Trophoblast cell (in vitro differentiated cells and primary cell): ENCODE data around the gene HSP90AB1.
A peak's percentile ranks its signal among the peaks of the same experiment; 100 is the strongest.

Experiments used
- DNase-seq, 2 donors: peaks; one replicate each; pipeline ENCODE4 v3.0.0-alpha.2; 2016
- H2AFZ ChIP-seq: 2 replicates; pipeline ENCODE4 v1.6.1; 2013; ENCODE audit warnings: low read length, moderate library complexity, mild to moderate bottlenecking; ENCODE audit not compliant: insufficient read depth, poor library complexity
- H2AK5ac ChIP-seq: 2 replicates; pipeline ENCODE4 v1.6.1; 2013; ENCODE audit warnings: mild to moderate bottlenecking, low read length
- H2BK120ac ChIP-seq: 2 replicates; pipeline ENCODE4 v1.6.1; 2013; ENCODE audit warnings: low read length, mild to moderate bottlenecking, moderate library complexity; ENCODE audit not compliant: insufficient read depth, poor library complexity
- H2BK12ac ChIP-seq: 2 replicates; pipeline ENCODE4 v1.6.1; 2013; ENCODE audit warnings: mild to moderate bottlenecking, low read length, moderate library complexity
- H2BK5ac ChIP-seq: 2 replicates; pipeline ENCODE4 v1.6.1; 2013; ENCODE audit warnings: low read length, low read depth, moderate library complexity, mild to moderate bottlenecking; ENCODE audit not compliant: poor library complexity
- H3K14ac ChIP-seq: 2 replicates; pipeline ENCODE4 v1.6.1; 2013; ENCODE audit warnings: mild to moderate bottlenecking, low read length
- H3K18ac ChIP-seq: 2 replicates; pipeline ENCODE4 v1.6.1; 2013; ENCODE audit warnings: mild to moderate bottlenecking, low read length
- H3K23ac ChIP-seq: 2 replicates; pipeline ENCODE4 v1.6.1; 2013; ENCODE audit warnings: low read length
- H3K27ac ChIP-seq: 2 replicates; pipeline ENCODE4 v1.5.1; 2013; ENCODE audit warnings: low read depth, mild to moderate bottlenecking, inconsistent platforms, low read length, moderate library complexity
- H3K27me3 ChIP-seq: 2 replicates; pipeline ENCODE4 v1.6.1; 2013; ENCODE audit warnings: inconsistent platforms, mild to moderate bottlenecking, low read length, moderate library complexity; ENCODE audit not compliant: insufficient read depth
- H3K36me3 ChIP-seq, 2 experiments: 1 replicate in 1 of 2; 2 replicates in 1 of 2; pipeline ENCODE4 v1.6.1; 2013; ENCODE audit warnings: low read length in 2 of 2, mild to moderate bottlenecking in 2 of 2, moderate library complexity in 1 of 2; ENCODE audit not compliant: insufficient read depth in 2 of 2, control insufficient read depth in 1 of 2
- H3K4ac ChIP-seq: 2 replicates; pipeline ENCODE4 v1.6.1; 2013; ENCODE audit warnings: low read depth, mild to moderate bottlenecking, low read length, moderate library complexity
- H3K4me1 ChIP-seq, 2 experiments: 1 replicate in 1 of 2; 2 replicates in 1 of 2; pipeline ENCODE4 v1.6.1; 2013; ENCODE audit warnings: low read length in 2 of 2, mild to moderate bottlenecking in 2 of 2, moderate library complexity in 1 of 2; ENCODE audit not compliant: insufficient read depth in 2 of 2, control insufficient read depth in 1 of 2
- H3K4me2 ChIP-seq: 2 replicates; pipeline ENCODE4 v1.6.1; 2013; ENCODE audit warnings: inconsistent platforms, mild to moderate bottlenecking, low read length, moderate library complexity
- H3K4me3 ChIP-seq: 2 replicates; pipeline ENCODE4 v1.5.1; 2013; ENCODE audit warnings: mild to moderate bottlenecking, low read depth, low read length, inconsistent platforms
- H3K79me1 ChIP-seq: one replicate; pipeline ENCODE4 v1.6.1; 2013; ENCODE audit warnings: low read length
- H3K79me2 ChIP-seq: 2 replicates; pipeline ENCODE4 v1.6.1; 2013; ENCODE audit warnings: low read length, mild to moderate bottlenecking; ENCODE audit not compliant: control insufficient read depth, insufficient read depth, poor library complexity
- H3K9ac ChIP-seq: 2 replicates; pipeline ENCODE4 v1.6.1; 2013; ENCODE audit warnings: mild to moderate bottlenecking, low read length
- H3K9me3 ChIP-seq: 2 replicates; pipeline ENCODE4 v1.6.1; 2013; ENCODE audit warnings: low read depth, mild to moderate bottlenecking, control low read depth, inconsistent platforms, low read length; ENCODE audit not compliant: insufficient read depth
- H4K12ac ChIP-seq: 2 replicates; pipeline ENCODE4 v1.6.1; 2013; ENCODE audit warnings: low read depth, mild to moderate bottlenecking, low read length, moderate library complexity
- H4K8ac ChIP-seq: 2 replicates; pipeline ENCODE4 v1.6.1; 2013; ENCODE audit warnings: low read depth, mild to moderate bottlenecking, low read length, moderate library complexity
- H4K91ac ChIP-seq: one replicate; pipeline ENCODE4 v1.6.1; 2013; ENCODE audit warnings: low read depth, mild to moderate bottlenecking, low read length, moderate library complexity
- WGBS: extraction: QIAGEN DNeasy Blood & Tissue Kit; methylation state at CpG from one replicate; pipeline ENCODE4 v1.1.7; 2013; ENCODE audit warnings: missing lambda C conversion rate; ENCODE audit not compliant: insufficient read length, insufficient coverage; ENCODE audit errors: extremely low coverage; 5-methylcytosine and 5-hydroxymethylcytosine counted together

The HSP90AB1 gene

DNA sequence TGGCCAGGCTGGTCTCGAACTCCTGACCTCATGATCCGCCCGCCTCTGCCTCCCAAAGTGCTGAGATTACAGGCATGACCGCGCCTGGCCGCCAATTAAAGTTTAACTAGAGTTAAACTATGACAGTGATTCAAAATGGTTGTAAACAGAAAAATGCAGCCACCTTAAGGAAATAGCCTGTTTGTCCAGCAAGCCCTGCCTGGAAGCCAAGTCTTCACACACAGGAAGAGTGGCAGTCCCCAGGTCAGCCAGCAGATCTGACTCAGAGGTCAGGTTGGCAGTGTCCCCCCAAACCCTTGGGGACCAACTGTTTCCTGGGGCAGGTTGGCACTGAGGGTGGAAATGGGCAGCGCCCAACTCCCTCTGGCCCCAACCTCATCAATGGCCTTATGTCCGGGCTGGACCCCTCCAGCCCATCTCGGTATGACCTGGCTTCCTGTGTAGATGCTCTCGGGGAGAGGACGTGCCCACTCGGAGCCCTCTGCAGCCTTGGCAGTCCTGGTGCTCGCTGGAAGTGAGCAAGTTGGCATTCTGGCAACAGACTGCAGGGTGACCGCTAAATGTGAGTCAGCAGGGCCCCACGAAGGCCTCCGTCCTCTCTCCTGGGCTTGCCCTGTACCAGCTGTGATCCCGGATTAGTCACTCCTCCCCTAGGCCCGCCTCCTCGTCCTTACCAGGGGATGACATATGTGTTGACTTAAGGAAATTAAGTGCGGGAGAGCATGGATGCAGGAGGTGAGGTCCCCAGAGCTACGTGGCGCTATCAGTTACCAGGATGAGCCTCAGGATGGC is 9.7 kb upstream of the HSP90AB1 start:
- H3K14ac ChIP-seq: peak overlapping the region; percentile 11
- peak overlapping the region; percentile 85 for H2AK5ac ChIP-seq
- no peak overlapping the region for H3K4ac ChIP-seq
- peaks cover 12 to 25% of the 10 kb centered on the region in 2 experiments for H3K36me3 ChIP-seq
- H3K27ac ChIP-seq: no peak overlapping the region
- peaks cover 16 to 24% of the 10 kb centered on the region in 2 experiments for H3K4me1 ChIP-seq
- peaks cover 19% of the 10 kb centered on the region for H3K79me1 ChIP-seq
- no peak overlapping the region for H4K12ac ChIP-seq
- H4K8ac ChIP-seq: peak overlapping the region; percentile 96
- peak overlapping the region; percentile 75 for H3K4me3 ChIP-seq
- peak overlapping the region; percentile 61 for H3K18ac ChIP-seq
- peaks cover 2% of the 10 kb centered on the region for H3K79me2 ChIP-seq
- H2BK12ac ChIP-seq: peak overlapping the region; percentile 75
- peak overlapping the region; percentile 77 for H2BK120ac ChIP-seq
- no peak overlapping the region for H3K9ac ChIP-seq
- no CpG with 5 or more reads among the region's 22 CpGs for WGBS
- peak; percentile 76 to 78 for DNase-seq
- H3K4me2 ChIP-seq: peak overlapping the region; percentile 91
- no peak overlapping the region for H2BK5ac ChIP-seq
- peaks cover 2% of the 10 kb centered on the region for H3K9me3 ChIP-seq
- H2AFZ ChIP-seq: peak overlapping the region; percentile 96
- H3K23ac ChIP-seq: no peak overlapping the region
- H3K27me3 ChIP-seq: no peaks in the 10 kb centered on the region
- H4K91ac ChIP-seq: peak overlapping the region; percentile 84

DNA sequence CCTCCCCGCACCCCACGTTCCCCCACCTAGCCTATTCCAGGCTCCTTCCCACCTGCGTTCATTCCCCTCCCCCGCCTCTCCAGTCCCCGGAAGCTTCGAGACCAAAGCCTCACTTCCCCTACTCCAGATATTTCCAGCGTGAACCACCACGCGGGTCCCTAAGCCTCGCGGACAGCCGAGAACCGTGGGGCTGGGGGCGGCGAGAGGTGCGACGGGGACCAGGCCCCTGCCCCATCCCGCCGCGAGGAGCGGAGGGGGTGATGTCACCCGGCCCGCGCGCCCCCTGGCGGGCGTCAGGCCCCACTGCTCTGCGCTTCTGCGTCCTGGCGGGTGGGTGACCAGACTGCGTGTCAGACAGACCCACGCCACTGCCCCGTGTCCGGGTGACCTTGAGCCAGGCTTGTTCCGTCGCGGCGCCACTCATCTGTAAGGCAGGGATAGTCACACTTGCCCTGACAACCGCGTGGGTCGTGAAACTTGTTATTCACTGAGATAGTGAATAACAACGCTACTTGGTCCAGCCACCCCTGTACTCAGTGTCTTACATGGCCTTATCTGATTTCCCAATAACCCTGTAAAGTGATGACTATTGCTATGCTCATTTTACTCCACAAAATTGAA is 9.0 kb upstream of the HSP90AB1 start:
- Histone ChIP-seq H3K4me3 (peak overlapping the region; percentile 75), H3K4me2 (peak overlapping the region; percentile 91), H3K14ac (peak overlapping the region; percentile 84), H2AFZ (peak overlapping the region; percentile 96), H3K36me3 (peaks cover 8 to 19% of the 10 kb centered on the region in 2 experiments), H2BK5ac (peak overlapping the region; percentile 47), H3K18ac (peak overlapping the region; percentile 71), H2BK12ac (peak overlapping the region; percentile 70), H4K8ac (peak overlapping the region; percentile 96), H3K4ac (peak overlapping the region; percentile 53), H4K91ac (peak overlapping the region; percentile 84), H3K9me3 (peaks cover 4% of the 10 kb centered on the region), H2AK5ac (peak overlapping the region; percentile 57), H4K12ac (peak overlapping the region; percentile 14), H3K4me1 (peaks cover 16 to 23% of the 10 kb centered on the region in 2 experiments), H3K79me1 (peaks cover 18% of the 10 kb centered on the region), H3K9ac (peak overlapping the region; percentile 56), H2BK120ac (peak overlapping the region; percentile 77), H3K27ac (peak overlapping the region; percentile 22), H3K79me2 (peaks cover 2% of the 10 kb centered on the region), H3K23ac (no peak overlapping the region), H3K27me3 (no peaks in the 10 kb centered on the region)
- peak; percentile 66 to 86 for DNase-seq
- WGBS: no CpG with 5 or more reads among the region's 42 CpGs

DNA sequence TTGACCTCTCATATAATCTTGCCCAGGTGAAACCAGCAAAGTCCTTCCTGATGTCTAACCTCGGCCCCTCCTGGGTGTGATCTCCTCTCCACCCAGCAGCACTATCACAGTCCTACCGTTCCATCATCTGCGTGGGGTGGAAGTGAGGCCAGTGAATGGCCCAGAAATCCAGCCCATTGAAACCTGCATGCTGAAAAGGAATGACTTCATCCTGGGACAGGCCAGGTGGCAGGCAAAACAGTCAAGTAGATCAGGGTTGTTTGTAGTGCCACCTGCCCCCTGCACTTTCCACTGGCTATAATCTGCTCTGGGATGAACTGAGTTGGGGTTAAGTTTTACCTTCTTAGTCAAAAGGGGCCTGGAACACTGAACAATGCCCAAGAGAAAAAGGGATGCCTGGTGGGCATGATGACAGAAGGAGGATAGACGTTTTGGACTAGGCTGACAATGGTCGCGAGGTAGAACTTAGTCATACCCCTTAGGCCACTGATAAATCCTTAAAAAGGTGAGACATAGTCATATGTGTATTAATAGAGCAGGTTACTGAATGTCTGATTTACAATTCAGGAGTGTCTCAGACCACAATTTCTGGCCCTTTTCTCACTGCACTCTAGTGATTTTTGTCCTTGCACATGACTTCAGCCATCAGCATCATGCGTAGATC is 8.1 kb upstream of the HSP90AB1 start:
- Histone ChIP-seq H2AK5ac (no peak overlapping the region), H4K91ac (no peak overlapping the region), H3K14ac (no peak overlapping the region), H3K4me2 (no peak overlapping the region), H3K4me1 (peaks cover 12 to 14% of the 10 kb centered on the region in 2 experiments), H4K8ac (no peak overlapping the region), H2AFZ (no peak overlapping the region), H3K4me3 (no peak overlapping the region), H3K18ac (no peak overlapping the region), H3K23ac (peak overlapping the region; percentile 28), H2BK12ac (no peak overlapping the region), H3K79me1 (peaks cover 13% of the 10 kb centered on the region), H3K27me3 (no peaks in the 10 kb centered on the region), H3K27ac (no peak overlapping the region), H4K12ac (no peak overlapping the region), H3K9me3 (peaks cover 4% of the 10 kb centered on the region), H2BK120ac (no peak overlapping the region), H2BK5ac (no peak overlapping the region), H3K36me3 (peaks cover 3 to 11% of the 10 kb centered on the region in 2 experiments), H3K4ac (no peak overlapping the region), H3K9ac (no peak overlapping the region), H3K79me2 (peaks cover 2% of the 10 kb centered on the region)
- DNase-seq: no peak
- no CpG with 5 or more reads among the region's 7 CpGs for WGBS

DNA sequence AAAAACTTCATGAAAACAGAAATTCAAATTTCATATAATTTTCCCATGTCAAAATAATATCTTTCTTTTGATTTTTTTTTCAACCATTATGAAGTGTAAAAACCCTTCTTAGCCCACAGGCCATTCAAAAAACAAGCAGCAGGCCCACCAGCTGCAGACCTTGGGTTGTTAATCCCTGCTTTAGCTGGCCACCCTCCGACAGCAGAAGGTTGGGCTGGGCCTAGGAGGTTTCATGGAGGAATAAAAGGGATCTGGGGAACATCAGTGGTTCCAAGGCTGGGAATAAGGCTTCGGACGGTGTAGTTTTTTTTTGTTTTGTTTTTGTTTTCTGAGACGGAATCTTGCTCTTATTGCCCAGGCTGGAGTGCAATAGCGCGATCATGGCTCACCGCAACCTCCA is 3.6 kb upstream of the HSP90AB1 start:
- H3K4me3 ChIP-seq: no peak overlapping the region
- H4K12ac ChIP-seq: no peak overlapping the region
- H3K14ac ChIP-seq: no peak overlapping the region
- no peak overlapping the region for H4K91ac ChIP-seq
- H3K27ac ChIP-seq: no peak overlapping the region
- peaks cover 16% of the 10 kb centered on the region for H3K79me1 ChIP-seq
- DNase-seq: no peak
- H3K18ac ChIP-seq: no peak overlapping the region
- no peak overlapping the region for H3K23ac ChIP-seq
- peaks cover 4% of the 10 kb centered on the region for H3K9me3 ChIP-seq
- no peak overlapping the region for H3K4me2 ChIP-seq
- H3K79me2 ChIP-seq: peaks cover 16% of the 10 kb centered on the region
- no peak overlapping the region for H2AFZ ChIP-seq
- H3K27me3 ChIP-seq: no peaks in the 10 kb centered on the region
- no peak overlapping the region for H3K4ac ChIP-seq
- peaks cover 2 to 5% of the 10 kb centered on the region in 2 experiments for H3K4me1 ChIP-seq
- H2BK5ac ChIP-seq: no peak overlapping the region
- no peak overlapping the region for H2AK5ac ChIP-seq
- H4K8ac ChIP-seq: no peak overlapping the region
- no CpG with 5 or more reads among the region's 7 CpGs for WGBS
- no peak overlapping the region for H2BK12ac ChIP-seq
- peaks cover 0 to 2% of the 10 kb centered on the region in 2 experiments for H3K36me3 ChIP-seq
- H3K9ac ChIP-seq: no peak overlapping the region
- H2BK120ac ChIP-seq: no peak overlapping the region
